GM18867 (cell line): ENCODE data around the gene CORO1C.
"Not testable (repeated sequence)": the region's sequence is repeated elsewhere in the genome, so short reads cannot be mapped to it uniquely, and the experiment has no call there.

Experiments
- ATAC-seq: cut with Tn5 transposase; IDR thresholded peaks from one replicate; pipeline ENCODE4 v1.9.1; 2021; ENCODE audit warnings: mild to moderate bottlenecking, moderate library complexity; ENCODE audit not compliant: unreplicated experiment

Gene CORO1C

DNA sequence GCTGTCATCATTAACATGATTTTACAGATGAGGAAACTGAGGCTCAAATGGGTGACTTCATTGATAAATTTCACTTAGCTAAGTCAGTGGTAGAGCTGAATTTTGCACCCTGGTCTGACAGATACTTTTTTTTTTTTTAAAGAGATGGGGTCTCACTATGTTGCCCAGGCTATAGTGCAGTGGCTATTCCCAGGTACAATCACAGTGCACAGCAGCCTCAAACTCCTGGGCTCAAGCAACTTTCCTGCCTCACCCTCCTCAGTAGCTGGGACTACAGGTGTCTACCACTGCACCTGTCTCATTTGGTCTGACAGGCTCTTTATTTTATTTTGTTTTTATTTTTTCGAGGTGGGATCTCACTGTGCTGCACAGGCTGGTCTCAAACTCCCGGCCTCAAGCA lies 24.2 kb upstream of the CORO1C start:
- no peak for ATAC-seq

DNA sequence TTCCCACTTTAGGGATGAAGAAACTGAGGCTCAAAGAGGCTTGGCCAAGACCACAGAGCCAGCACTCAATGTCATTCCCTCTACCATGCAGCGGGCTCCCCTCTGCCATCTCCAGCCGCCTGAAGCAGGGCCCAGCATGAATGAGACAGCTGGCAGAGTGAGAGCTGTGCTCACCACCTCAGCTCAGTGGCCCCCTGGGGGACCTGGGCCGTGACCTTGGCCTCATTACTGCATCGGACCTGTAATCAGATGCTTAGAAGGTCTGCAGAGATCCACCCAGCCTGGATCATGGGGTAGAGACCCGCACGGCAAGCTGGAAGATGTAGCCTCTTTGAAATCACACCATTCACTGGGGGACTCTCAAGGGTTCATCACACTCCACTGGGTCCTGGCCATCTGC lies 22.7 kb upstream of the CORO1C start:
- ATAC-seq = no peak

DNA sequence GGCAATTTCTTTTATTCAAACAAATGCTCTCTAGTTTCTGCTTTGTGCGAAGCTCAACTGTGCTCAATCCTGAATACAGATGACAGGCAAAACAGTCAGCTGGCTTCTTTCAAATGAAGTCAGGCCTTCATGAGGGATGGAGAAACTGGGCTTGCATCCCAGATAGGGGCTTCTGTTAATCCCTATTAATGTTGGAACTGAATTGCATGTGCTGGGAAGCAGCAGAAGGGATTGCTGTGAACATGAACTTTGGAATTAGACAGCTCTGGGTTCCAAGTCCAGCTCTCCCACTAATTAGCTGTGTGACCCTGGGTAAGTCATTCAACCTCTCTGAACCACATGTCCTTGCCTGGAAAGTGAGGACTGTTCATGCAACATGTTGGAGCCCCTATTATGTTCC lies 21.1 kb upstream of the CORO1C start:
- ATAC-seq = no peak

DNA sequence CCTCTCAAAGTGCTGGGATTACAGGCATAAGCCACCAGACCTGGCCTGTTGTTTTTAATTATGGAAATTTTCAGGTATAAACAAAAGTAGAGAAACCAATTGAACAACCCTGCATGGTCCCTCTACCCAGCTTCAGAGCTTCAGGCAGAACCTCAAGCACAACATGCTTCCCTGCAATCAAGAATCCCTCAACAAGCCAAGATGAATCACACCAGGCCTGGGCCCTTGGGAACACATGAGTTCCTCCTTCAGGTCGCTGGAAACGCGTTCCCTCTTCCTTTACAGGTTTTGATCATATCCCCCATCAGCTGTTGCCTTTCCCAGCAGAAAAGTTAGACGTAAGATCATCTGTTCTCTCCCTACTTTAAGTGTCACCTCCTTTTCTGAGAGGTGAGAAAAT lies 20.5 kb upstream of the CORO1C start:
- ATAC-seq = no peak

DNA sequence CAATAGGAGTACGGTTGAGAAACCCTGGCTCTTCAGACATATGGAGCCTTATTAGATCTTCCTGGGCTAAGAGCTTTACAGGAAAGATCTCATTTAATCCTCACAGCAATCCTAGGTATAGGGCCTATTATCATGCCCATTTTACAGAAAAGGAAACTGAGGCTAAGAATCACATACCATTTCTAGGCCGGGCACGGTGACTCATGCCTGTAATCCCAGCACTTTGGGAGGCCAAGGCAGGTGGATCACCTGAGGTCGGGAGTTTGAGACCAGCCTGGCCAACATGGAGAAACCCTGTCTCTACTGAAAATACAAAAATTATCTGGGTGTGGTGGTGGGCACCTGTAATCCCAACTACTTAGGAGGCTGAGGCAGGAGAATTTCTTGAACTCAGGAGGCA lies 19.7 kb upstream of the CORO1C start:
- ATAC-seq = not testable (repeated sequence)

DNA sequence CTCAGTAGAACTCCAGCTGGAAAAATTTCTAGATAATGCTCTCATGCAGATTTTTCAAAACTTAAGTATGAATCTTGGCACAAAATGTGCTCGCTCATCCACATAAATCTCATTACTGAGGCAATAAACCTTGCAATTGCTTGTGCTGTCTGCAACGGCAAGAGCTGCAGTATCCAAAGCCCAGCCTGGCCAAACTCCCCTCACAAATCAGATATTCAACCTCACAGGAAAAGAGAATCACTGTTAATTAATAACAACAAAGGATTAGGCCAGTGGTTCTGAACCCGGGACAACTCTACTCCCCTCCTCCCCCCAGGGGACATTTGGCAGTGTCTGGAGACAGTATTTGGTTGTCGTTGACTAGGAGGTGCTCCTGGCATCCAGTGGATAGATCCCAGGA lies 19.2 kb upstream of the CORO1C start:
- no peak for ATAC-seq

DNA sequence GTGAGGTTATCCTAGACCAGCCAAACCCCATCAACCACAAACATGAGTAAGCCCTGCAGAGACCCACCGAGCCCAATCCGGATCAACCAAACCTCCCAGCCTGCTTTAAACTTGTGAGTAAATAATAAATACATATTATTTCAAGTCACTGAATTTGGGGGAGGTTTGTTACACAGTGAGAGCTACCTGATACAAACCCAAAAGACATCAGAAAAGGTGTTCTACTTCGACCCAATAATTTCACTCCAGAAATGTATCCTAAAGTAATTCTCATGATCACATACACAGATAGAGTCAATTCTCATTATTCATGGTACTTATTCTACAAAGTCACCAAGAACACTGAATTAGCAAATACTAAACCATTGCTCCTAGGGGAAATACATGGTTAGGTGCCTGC lies 16.2 kb upstream of the CORO1C start:
- ATAC-seq = no peak

DNA sequence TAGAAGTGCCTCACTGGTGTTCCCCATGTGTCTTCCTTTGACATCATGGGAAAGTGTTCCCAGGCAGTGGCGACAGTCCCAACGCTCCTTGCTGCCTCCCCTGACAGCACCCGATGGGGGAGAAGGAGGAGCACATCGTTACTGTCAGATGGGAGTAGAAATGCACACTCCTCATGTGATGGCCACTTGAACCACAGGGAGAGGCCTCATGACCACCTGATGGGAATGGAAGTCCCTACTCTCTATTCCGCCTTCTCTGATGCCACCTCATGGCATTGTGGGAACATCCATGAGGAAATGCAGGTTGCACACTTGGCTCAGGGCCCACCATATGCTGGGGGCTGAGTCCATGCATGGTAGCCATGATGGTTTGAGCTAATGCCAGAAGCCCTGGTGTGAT lies 14.3 kb upstream of the CORO1C start:
- ATAC-seq = no peak

DNA sequence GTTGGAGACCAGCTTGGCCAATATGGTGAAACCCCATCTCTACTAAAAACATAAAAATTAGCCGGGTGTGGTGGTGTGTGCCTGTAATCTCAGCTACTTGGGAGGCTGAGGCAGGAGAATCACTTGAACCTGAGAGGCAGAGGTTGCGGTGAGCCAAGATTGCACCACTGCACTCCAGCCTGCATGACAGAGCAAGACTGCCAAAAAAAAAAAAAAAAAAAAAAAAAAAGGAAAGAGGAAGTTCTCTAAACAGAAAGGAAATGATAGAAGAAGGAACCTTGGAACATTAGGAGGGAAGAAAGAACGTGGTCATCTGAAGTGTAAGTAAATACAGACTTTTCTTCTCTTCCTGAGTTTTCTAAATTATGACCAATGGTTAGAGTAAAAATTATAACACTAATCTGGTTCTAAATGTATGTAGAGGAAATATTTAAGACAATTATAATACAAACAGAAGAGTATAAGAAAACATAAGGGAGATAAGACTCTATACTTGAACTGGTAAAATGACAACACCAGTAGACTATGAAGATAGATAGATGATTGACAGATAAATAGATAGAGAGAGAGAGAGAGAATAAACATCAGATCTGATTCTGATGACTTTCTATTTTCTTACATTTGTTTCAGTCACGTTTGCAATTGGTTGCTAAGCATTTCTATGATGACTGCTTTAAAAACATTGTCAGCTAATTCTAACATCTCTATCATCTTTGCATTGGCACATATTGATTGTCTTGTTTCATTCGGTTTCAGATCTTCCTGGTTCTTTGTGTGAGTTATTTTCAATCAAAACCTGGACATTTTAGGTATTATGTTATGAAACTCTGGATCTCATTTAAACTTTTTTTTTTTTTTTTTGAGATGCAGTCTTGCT lies 12.9 kb upstream of the CORO1C start:
- ATAC-seq = no peak

DNA sequence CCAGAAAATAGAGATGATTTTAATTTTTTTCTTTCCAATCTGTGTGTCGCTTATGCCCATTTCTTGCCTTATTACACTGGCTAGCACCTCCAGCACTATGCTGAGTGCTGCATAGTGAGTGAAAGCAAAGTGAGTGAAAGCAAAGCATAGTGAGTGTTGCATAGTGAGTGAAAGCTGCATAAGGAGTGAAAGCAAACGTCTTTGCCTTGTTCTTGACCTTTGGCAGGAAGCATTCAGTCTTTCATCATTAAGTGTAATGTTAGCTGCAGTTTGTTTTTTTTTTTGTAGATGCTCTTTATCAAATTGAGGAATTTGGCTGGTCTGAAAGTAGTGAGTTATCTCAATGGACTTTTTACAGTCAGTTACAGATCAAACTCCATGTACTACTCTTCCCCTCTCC lies 6.9 kb upstream of the CORO1C start:
- no peak for ATAC-seq

DNA sequence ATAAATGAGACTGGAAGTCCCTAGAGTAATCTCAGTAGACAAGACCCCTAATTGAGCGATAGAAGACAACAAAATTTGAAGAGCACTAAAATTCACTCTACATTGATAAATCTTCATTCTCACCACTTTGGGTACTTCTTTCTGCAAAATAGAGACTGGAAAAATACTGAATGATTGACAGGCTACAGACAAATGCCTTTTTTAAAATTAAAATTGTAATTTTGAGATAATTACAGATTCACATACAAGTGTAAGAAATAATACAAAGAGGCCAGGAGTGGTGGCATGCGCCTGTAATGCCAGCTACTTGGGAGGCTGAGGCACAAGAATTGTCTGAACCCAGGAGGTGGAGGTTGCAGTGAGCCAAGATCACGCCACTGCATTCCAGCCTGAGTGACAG lies 4.5 kb upstream of the CORO1C start:
- no peak for ATAC-seq

DNA sequence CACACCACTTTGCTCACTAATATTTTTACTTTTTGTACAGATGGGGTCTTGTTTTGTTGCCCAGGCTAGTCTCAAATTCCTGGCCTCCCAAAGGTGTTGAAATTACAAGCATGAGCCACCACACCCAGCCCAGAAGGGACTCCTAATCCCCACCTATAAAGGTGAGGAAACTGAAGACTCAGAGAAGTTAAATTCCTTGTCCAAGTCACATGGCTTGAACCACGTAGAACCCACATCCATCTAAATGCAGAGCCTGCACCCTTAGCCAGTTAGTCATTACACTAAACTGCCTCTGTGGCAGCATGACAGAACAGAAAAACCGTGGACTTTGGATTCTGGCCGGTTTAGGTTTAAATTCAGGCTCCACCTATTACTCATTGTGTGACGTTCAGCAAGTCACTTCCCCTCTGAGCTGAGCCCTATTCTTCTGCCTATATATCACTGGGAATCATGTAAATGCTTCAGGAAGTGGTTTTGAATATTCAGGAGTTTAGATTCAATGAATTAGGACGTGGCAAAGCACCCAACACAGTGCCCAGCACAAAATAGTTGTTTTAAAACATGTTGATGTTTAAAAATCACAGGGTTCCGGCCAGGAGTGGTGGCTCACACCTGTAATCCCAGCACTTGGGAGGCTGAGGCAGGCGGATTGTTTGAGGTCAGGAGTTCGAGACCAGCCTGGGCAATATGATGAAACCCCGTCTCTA lies 3.0 kb upstream of the CORO1C start:
- no peak for ATAC-seq

DNA sequence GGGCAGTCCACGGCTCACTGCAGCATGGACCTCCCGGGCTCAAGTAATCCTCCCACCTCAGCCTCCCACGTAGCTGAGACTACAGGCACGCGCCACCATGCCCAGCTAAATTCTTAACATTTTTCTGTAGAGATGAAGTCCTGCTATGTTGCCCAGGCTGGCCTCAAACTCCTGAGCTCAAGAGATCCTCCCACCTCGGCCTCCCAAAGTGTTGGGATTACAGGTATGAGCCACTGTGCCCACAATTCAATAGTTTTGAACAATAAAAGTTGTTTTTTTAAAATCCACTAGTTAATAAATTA lies 1.9 kb upstream of the CORO1C start:
- ATAC-seq = not testable (repeated sequence)

DNA sequence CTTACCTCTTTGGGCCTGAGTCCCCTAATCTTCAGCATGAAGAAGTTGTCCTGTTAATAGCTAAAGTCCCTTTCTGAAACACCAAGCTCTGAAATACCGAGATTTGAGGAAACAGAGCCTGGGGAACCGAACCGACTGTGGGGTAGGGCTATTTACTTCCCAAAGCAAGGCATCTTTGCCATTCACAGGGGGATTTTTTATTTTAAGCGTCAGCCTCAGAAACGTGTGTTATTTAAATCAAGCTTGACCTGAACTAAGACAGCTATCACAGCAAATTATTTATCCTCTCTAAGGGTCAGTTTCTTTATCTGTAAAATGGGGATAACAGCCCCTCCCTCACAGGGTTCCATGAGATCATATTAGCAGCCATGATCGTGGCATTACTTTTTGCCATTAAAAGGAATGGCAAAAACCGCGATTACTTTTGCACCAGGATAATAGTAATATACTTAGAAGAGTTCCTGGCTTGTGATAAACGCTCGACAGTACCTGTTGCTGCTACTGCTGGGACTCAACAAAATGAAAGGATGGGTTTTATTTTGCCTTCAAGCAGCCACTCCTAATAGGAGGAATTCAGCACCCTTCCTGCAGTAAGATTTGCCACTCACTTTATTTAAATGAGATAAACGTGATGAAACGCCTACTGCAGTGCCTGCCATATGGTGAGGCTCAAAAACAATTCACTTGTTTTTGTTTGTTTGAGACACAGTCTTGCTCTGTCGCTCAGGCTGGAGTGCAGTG lies 1.3 kb upstream of the CORO1C start:
- ATAC-seq = no peak

DNA sequence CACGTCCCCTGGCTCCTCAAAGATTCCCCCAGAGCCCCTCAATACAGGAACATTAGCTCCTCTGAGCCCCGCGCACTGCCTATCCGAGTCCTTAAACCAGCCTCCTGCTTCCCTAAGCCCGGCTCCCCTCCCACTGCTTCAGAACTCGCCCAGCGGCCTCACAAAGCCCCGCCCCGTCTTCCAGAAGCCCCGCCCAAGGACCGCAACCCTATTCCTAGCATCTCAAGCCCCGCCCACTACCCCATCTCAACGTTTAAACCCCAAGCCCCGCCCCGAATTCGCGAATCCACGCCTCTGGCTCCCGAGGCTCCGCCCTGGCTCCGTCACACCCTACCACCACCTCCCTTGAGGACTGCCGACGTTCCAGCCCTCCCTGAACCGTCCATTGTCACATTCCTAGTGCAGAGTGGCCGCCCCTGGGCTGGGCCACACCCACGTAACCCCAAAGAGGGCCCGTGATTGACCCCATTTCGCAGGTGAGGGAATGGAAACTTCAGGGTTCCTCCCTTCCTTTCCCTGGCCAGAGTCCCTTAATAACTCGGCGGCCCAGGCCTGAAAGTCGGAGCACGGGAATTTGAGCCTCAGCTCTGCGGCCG lies 646 bp upstream of the CORO1C start:
- ATAC-seq = peak; percentile 55

DNA sequence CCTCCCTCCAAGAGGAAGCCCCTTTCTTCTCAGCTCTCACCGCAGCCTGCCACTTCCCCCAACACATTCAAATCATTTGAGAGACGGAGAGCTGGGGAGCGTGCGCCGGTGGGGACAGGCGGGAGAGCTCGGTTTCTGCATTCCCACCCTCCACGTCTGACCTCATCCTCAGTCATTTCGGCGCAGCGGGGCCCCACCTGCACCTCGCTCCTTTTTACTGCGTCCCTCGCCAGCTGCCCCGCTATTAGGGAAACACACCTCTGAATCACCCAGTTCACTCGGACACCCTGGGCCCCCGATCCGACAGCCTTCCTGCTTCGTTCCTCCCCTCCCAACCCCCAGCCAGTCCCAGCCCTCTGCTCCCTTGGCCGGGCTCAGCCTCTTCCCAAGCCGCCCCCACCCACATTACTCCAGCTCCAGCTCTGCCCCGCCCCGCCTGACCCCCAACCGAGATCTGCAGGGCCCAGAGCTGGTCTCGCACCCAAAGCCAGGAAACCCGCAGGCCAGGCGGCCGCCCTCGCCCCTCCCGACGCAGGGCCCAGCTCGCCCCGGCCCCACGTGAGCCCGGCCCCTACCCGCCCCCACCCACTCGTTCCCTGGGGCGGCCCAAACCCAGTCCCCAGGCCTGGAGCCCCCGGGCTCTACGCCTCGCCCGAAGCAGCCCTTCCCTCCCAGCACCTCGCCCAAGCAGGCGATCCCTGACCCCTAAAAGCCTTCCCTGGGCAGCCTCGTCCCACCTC lies 783 bp downstream of the CORO1C start:
- no peak for ATAC-seq

DNA sequence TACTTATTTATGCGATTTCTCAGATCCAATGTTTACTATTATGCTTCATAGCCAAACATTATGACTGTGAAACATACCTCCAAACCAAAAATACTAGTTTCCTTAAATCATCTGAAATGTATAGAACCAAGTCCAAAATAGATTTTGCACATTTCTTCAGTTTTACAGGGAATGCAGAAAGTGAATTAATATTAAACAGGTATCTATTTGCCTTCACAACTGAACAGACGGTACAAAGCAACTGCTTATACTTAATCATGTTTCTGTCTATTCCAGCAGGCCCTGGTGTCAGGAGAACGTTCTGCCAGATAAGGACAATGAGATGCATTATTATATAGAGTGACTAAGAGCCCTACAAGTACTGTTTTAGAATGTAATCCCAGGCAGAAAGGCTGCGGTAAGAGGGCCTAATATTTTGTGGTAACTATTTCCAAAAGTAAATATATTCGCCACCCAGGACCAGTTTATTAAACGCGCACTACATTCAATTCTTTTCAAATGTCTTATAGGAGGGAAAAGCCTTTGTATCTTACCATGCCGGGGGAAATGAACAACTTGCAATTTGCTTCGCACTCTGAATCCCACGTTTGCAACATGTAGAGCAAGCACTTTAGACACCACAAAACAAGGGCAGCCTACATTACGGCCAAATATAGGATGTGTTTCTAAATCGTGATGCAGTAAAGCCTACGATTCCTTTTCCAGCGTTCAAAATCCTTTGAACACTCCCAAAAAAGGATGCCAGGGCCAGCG lies 1.5 kb downstream of the CORO1C start:
- ATAC-seq = no peak

DNA sequence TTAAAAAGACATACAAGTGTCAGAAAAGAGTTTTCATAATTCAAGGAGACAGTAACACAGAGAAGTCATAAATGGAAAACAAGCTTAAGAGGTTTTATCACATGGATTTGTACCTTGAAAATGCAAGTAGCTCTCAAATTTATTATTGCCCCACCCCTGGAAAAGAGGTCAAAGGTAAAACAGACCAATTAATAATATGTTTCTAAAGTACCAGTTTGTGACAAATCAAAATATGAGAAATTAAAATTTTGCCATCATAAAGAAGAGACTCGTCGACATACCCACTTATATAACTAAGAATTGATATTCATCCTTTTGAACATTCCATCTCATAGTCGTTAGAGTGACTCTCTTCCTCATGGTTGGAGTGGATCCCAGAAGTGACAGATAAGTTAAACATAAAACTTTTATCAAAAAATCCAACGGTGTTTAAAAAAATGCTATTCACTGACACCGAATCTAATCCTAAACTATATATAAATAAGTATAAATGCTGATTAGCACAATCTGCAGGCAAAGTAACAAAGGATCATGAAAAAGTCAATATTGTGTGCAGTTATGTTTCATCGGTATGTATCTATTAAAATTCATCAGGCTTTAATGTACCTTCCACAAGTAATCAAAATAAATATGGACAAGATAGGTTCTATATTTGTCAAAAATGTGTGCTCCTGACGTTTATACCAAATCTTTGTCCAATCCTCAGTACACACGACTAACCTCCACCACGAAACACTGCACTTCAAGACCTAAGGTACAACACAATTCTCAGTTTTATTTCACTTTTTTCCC lies 2.3 kb downstream of the CORO1C start:
- ATAC-seq = no peak
